BJ (cell line): ENCODE measurements around the gene RHBDL2. TPM values are rescaled to one million over a fixed set of nuclear protein-coding genes. Genes with fewer than 3 reads are reported as not detected.

Experiments used
- CTCF ChIA-PET: fragments of 350-600 bp; formaldehyde crosslinking; extraction: SDS; loops from one replicate; lab custom pipeline; 2021; ENCODE audit warnings: antibody characterized with exemption, inconsistent platforms; lab: Yijun Ruan, JAX
- POLR2A ChIA-PET: fragments of 300-600 bp; sonication (Branson Sonifier 250); formaldehyde crosslinking; extraction: SDS; loops from one replicate; lab custom pipeline; 2021; ENCODE audit warnings: antibody characterized with exemption; lab: Charles Lee
- DNase-seq: peaks from one replicate; pipeline ENCODE4 v3.0.0-alpha.2; 2011; ENCODE audit warnings: low read depth
- H3K27me3 ChIP-seq: 2 replicates; pipeline ENCODE4 v1.6.0; 2011; ENCODE audit warnings: low read length; ENCODE audit not compliant: control insufficient read depth, insufficient read depth
- H3K36me3 ChIP-seq: 2 replicates; pipeline ENCODE4 v1.5.1; 2011; ENCODE audit warnings: low read length; ENCODE audit not compliant: control insufficient read depth, insufficient read depth
- H3K4me3 ChIP-seq: 2 replicates; pipeline ENCODE4 v1.5.1; 2011; ENCODE audit warnings: low read depth, mild to moderate bottlenecking, control low read depth, low read length
- CTCF ChIP-seq: IDR thresholded peaks from 2 replicates; pipeline ENCODE4 v1.5.1; 2011; ENCODE audit warnings: low read depth, mild to moderate bottlenecking, control low read depth, inconsistent platforms, low read length, moderate library complexity; ENCODE audit not compliant: insufficient read depth
- polyA plus RNA-seq: library from polyadenylated mRNA; depleted of rRNA; stranded (reverse); fragments of >200 nt; gene quantifications from 2 replicates; pipeline ENCODE4 v1.2.3, GENCODE V29; 2011

The RHBDL2 gene
- polyA plus RNA-seq, 1 experiment, result 0.07 TPM

- no peaks in the 10 kb centered on the region for H3K36me3 ChIP-seq
- TF ChIP-seq CTCF, result no peak
- CTCF ChIA-PET, result interaction anchor here (0.7 kb wide), 1 partner anchor 55 kb away, joined by 3 read pairs; no protein-coding TSS in a partner anchor
- no peaks in the 10 kb centered on the region for H3K27me3 ChIP-seq
- POLR2A ChIA-PET, result no interaction called here
- no peak for DNase-seq
- H3K4me3 ChIP-seq, result no peak overlapping the region
Observed at GRCh38 chr1:38929054-38929453, 12.6 kb downstream of the RHBDL2 start.

- CTCF ChIA-PET, result no interaction called here
- TF ChIP-seq CTCF, result no peak
- no peak overlapping the region for H3K4me3 ChIP-seq
Observed at GRCh38 chr1:38926091-38926490, 15.5 kb downstream of the RHBDL2 start.

GRCh38 chr1:38925391-38925790, 16.2 kb downstream of the RHBDL2 start:
- ChIA-PET CTCF (no interaction called here), POLR2A (no interaction called here)
- Histone ChIP-seq H3K4me3 (no peak overlapping the region), H3K27me3 (no peaks in the 10 kb centered on the region), H3K36me3 (no peaks in the 10 kb centered on the region)
- TF ChIP-seq CTCF, result no peak
- no peak for DNase-seq

More at GRCh38 chr1:38926091-38926490, 15.5 kb downstream of the RHBDL2 start:
- POLR2A ChIA-PET, result no interaction called here
- no peak for DNase-seq
- no peaks in the 10 kb centered on the region for H3K36me3 ChIP-seq
- no peaks in the 10 kb centered on the region for H3K27me3 ChIP-seq

- ChIA-PET CTCF (no interaction called here), POLR2A (no interaction called here)
- TF ChIP-seq CTCF, result no peak
- Histone ChIP-seq H3K36me3 (no peaks in the 10 kb centered on the region), H3K4me3 (no peak overlapping the region), H3K27me3 (no peaks in the 10 kb centered on the region)
- no peak for DNase-seq
Observed at GRCh38 chr1:38923607-38924006, 18.0 kb downstream of the RHBDL2 start.

- 0 out of 2 replicates have a peak, but pooled peaks have one; percentile 7 for TF ChIP-seq CTCF
- H3K27me3 ChIP-seq, result no peaks in the 10 kb centered on the region
- no peaks in the 10 kb centered on the region for H3K36me3 ChIP-seq
- ChIA-PET POLR2A (no interaction called here), CTCF (no interaction called here)
- no peak overlapping the region for H3K4me3 ChIP-seq
- no peak for DNase-seq
Observed at GRCh38 chr1:38919130-38919529, 22.5 kb downstream of the RHBDL2 start.
